ENCODE data around the gene MTA3. TPM values are rescaled to one million over a fixed set of nuclear protein-coding genes. Genes with fewer than 3 reads are reported as not detected.

The MTA3 gene
- total and polyA plus RNA-seq, 2 of the 8 experiments (the other 6 are each of a cell fraction or from before 2014, with no cell fraction given) = 125 to 184 TPM

DNA sequence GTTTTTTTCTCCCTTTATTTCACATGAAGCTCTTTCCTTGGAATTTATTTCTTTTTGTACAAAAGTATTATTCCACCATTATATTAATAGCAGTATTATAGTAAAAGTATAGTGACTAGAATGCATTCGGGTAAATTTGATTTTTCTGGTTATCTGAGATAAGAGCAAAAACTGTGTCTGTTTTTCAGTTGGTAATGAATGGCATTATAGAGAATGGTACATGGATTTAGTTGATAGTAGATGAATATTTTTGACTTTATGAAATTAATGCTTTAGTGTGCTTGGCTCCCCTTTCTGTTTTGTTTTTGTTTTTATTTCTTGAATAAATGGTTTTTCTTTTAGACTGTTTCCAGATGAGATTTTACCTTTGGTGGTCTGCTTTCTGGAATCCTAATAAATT, 71.8 kb downstream of the MTA3 start:
- Histone ChIP-seq H2BK12ac (ENCODE audit: low read depth, low read length) (no peak overlapping the region), H3K14ac (ENCODE audit: insufficient read length) (no peak overlapping the region), H4K20me1 (replicated peaks in 1 of 2; ENCODE audit: control insufficient read depth in 1 of 2, insufficient read depth in 2 of 2, low read length in 2 of 2) (peaks cover 1 to 5% of the 10 kb centered on the region in 2 experiments), H2BK120ac (replicated peaks; ENCODE audit: low read depth, low read length) (no peak overlapping the region), H2BK5ac (ENCODE audit: low read depth, low read length) (no peak overlapping the region), H3K27ac (ENCODE audit: low read depth, low read length) (no peak overlapping the region), H3K4me2 (ENCODE audit: insufficient read depth in 1 of 2, low read depth in 2 of 2, low read length in 2 of 2) (no peak overlapping the region), H3K4me1 (replicated peaks in 1 of 4; ENCODE audit: control insufficient read depth in 3 of 4, insufficient read depth in 4 of 4, low read length in 3 of 4) (peaks cover 2 to 11% (median 3%) of the 10 kb centered on the region in 4 experiments; a peak in 5 of 7 replicates), H3K23me2 (ENCODE audit: low read depth, low read length) (no peaks in the 10 kb centered on the region), H4K5ac (ENCODE audit: insufficient read length, low read depth, low read length) (no peak overlapping the region), H3K9ac (replicated peaks in 1 of 4; ENCODE audit: extremely low read depth in 1 of 4, low read depth in 3 of 4, low read length in 3 of 4) (no peak overlapping the region), H3K9me3 (ENCODE audit: insufficient read depth in 2 of 2, low read depth in 1 of 2, low read length in 1 of 2) (no peaks in the 10 kb centered on the region), H3K27me3 (replicated peaks in 1 of 4; ENCODE audit: control insufficient read depth in 3 of 4, extremely low read depth in 1 of 4, insufficient read depth in 3 of 4, low read length in 3 of 4) (no peaks in the 10 kb centered on the region), H2BK15ac (ENCODE audit: low read length) (no peak overlapping the region), H2AFZ (ENCODE audit: low read length) (no peak overlapping the region), H4K8ac (ENCODE audit: extremely low read depth, insufficient read depth, low read length) (no peak overlapping the region), H3K79me1 (ENCODE audit: low read depth, low read length) (no peaks in the 10 kb centered on the region), H4K91ac (replicated peaks; ENCODE audit: insufficient read length, low read length) (no peak overlapping the region), H3K4me3 (ENCODE audit: extremely low read depth in 1 of 4, insufficient read depth in 2 of 4, low read depth in 3 of 4, low read length in 4 of 4) (no peak overlapping the region), H3K23ac (ENCODE audit: insufficient read length) (no peak overlapping the region), H3K56ac (replicated peaks; ENCODE audit: insufficient read length, low read depth, low read length) (no peak overlapping the region), H2AK5ac (ENCODE audit: low read depth, low read length) (no peak overlapping the region), H3K36me3 (ENCODE audit: control insufficient read depth in 2 of 4, insufficient read depth in 4 of 4, low read length in 3 of 4) (peaks cover 2 to 28% (median 13%) of the 10 kb centered on the region in 4 experiments; a peak in 7 of 8 replicates), H3K18ac (ENCODE audit: extremely low read depth, low read length) (no peak overlapping the region), H3K79me2 (ENCODE audit: control insufficient read depth in 1 of 2, insufficient read depth in 2 of 2, low read length in 2 of 2) (peaks cover 0 to 57% of the 10 kb centered on the region in 2 experiments; a peak in 2 of 4 replicates), H3K4ac (replicated peaks; ENCODE audit: insufficient read length, low read depth, low read length) (no peak overlapping the region), H2BK20ac (ENCODE audit: low read length) (no peak overlapping the region)
- POLR2A ChIA-PET (ENCODE audit: partially characterized antibody) = no interaction called here
- CTCF ChIA-PET (ENCODE audit: partially characterized antibody) = interaction anchor here (0.9 kb wide), 1 partner anchor 183 kb away, joined by 3 read pairs; no protein-coding TSS in a partner anchor
- TF ChIP-seq CREB1 (IDR thresholded peaks at IDR 0.05) = no peak
- no peak for TF ChIP-seq ASH2L (IDR thresholded peaks at IDR 0.05; ENCODE audit: low read length)
- 92% methylated on average over 1 of the region's 1 CpG; no CpG with 5 or more reads in 1 of the 2 experiments for WGBS, 2 experiments (ENCODE audit: extremely low coverage in 1 of 2, insufficient coverage in 1 of 2, insufficient read length in 1 of 2, insufficient replicate concordance in 2 of 2, low coverage in 1 of 2, low lambda C conversion rate in 2 of 2, missing lambda C conversion rate in 1 of 2)
- DNase-seq (ENCODE audit: low read depth in 1 of 2, low spot score in 2 of 2) = no peak
- no peak for FAIRE-seq

Data from H1 (cell line).